Activated CD4-positive, CD25-positive, alpha-beta regulatory T cell treated with anti-CD3 and anti-CD28 coated beads, Interleukin-2, amount 50 U/mL, for 24 hours (primary cell): ENCODE measurements around the gene OR2W1.

ENCODE experiments used
- ATAC-seq, 2 donors: fragments of 150-1000 bp; cut with Tn5 transposase; one replicate each; pipeline ENCODE4 v1.10.0; 2021; ENCODE audit warnings: mild to moderate bottlenecking in 1 of 2, moderate library complexity in 1 of 2

The OR2W1 gene

GRCh38 chr6:29045075-29045474, at the start of gene OR2W1:
OR2W1 (minus strand) TSS chr6:29045175; CDS start chr6:29045175, 0 bp downstream.
- no peak for ATAC-seq

DNA sequence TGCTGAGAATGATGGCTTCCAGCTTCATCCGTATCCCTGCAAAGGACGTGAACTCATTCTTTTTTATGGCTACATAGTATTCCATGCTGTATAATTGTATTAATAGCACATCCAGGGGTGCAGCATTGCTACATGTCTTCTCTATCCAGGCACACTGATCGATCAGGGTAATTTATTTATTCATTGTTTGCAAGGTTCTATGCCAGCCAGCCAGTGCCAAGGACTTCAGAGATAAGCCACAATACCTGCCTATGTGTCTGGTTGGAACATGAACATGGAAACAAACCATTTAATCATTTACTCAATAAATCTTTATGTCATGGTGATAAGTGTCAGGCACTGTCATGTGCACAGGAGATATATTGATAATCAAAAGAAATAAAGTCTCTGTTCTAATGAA, 48.0 kb upstream of the OR2W1 start:
- no peak for ATAC-seq

GRCh38 chr6:29087213-29087612, 42.2 kb upstream of the OR2W1 start, which contains the start of gene OR2B3:
OR2B3 (minus strand) TSS chr6:29087313; CDS start chr6:29087248, 65 bp downstream.
- ATAC-seq: no peak

GRCh38 chr6:29082457-29082856, 37.5 kb upstream of the OR2W1 start:
- no peak for ATAC-seq

- ATAC-seq: no peak
Observed at GRCh38 chr6:29081312-29081711, 36.3 kb upstream of the OR2W1 start.

- no peak for ATAC-seq
Observed at GRCh38 chr6:29079203-29079602, 34.2 kb upstream of the OR2W1 start.

DNA sequence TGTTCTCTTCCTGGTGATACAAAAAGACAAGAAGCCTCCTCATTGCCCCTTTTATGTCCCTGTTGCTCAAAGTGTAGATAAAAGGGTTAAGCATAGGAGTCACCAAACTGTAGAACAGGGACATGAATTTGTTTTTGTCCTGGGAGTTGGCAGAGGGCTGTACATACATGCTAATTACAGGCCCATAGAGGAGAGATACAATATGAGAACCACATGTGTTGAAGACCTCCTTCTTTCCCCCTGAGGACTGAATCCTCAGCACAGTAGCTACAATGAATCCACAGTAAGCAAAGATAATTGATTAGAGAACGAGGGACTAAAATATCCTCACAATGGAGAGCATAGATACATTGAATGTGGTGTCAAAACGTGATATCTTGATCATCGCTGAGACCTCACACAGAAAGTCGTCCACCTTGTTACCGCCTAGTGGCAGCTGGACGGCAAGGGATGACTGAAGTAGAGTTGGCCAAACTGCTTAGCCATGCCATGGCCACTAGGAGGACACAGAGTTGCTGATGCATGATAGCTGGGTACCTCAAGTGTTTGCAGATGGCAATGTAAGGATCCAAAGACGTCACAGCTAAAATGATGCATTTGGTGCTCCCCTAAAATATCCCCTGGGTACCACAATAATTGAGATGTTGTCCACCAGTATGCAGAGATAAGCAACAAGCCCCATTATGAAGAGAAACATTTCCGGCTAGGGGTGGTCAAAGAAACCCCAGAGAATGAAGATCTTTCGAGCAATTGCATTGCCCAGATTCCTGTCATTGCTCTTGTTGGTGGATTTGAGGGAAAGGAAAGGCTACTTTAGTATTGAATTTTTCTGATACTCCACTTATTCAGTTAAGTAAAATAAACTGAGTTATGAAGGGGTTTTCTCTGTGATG, 27.1 kb upstream of the OR2W1 start:
- ATAC-seq: peak in 1 of 2 donors; percentile 30

DNA sequence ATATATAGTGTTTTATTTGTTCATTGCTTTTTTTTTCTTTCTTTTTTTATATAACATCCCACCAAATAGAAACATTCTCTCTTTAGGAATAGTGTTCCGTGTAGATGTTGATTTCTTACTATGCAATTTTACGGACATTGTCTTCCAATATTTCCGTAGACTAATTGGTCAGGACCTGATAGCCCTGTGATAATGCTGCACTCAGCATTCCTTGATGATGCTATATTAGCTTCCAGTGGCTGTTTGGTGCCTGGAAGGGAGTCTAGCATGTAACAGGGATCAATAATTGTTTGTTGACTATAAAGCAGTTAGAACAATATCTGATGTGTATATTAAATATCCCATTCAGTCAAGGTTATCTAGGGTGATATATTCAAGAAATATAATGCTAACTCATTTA, 6.7 kb upstream of the OR2W1 start:
- no peak for ATAC-seq

- no peak for ATAC-seq
Observed at GRCh38 chr6:29035951-29036350, 9.0 kb downstream of the OR2W1 start.

DNA sequence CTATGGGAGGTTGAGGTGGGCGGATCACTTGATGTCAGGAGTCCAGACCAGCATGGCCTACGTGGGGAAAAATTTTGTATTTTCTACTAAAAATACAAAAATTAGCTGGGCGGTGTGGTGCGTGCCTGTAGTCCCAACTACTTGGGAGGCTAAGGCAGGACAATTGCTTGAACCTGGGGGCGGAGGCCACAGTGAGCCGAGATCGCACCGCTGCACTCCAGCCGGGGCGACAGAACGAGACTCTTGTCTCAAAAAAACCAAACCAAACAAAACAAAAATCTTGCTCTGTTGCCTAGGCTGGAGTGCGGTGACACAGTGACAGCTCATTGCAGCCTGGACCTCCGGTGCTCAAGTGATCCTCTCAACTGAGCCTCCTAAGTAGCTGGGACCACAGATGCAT, 16.2 kb downstream of the OR2W1 start:
- no peak for ATAC-seq

GRCh38 chr6:29025927-29026585, 18.9 kb downstream of the OR2W1 start:
- ATAC-seq: no peak

DNA sequence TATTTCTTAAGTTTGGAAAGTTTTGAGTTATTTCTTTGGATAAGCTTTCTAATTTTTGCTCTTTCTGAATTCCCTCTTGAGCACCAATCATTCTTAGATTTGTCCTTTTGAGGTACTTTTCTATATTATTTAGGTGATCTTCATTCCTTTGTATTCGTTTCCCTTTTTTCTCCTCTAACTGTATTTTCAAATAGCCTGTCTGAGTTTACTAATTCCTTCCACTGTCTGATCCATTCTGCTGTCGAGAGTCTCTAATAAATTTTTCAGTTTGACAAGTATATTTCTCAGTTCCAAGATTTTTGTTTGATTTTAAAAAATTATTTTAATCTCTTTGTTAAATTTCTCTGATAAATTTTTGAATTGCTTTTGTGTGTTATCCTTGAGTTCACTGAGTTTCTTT, 23.5 kb downstream of the OR2W1 start:
- no peak for ATAC-seq

DNA sequence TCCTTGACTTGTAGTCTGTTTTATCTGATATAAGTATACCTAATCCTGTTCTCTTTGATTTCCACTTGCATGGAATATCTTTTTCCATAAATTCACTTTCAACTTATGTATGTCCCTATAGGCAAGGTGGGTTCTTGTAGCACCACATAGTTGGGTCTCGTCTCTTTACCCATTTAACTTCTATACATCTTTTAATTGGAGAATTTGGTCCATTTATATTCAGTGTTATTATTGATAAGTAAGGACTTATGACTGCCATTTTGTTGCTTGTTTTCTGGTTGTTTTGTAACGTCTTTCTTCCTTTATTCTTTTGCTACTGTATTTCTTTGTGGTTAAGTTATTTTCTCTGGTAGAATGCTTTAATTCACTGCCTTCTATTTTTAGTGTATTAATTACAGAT, 25.3 kb downstream of the OR2W1 start:
- ATAC-seq: no peak

GRCh38 chr6:29017428-29017802, 27.6 kb downstream of the OR2W1 start:
- ATAC-seq: no peak

GRCh38 chr6:29016559-29017427, 28.2 kb downstream of the OR2W1 start:
- peak; percentile 85 to 87 for ATAC-seq

GRCh38 chr6:29014729-29015608, 30.0 kb downstream of the OR2W1 start:
- no peak for ATAC-seq

DNA sequence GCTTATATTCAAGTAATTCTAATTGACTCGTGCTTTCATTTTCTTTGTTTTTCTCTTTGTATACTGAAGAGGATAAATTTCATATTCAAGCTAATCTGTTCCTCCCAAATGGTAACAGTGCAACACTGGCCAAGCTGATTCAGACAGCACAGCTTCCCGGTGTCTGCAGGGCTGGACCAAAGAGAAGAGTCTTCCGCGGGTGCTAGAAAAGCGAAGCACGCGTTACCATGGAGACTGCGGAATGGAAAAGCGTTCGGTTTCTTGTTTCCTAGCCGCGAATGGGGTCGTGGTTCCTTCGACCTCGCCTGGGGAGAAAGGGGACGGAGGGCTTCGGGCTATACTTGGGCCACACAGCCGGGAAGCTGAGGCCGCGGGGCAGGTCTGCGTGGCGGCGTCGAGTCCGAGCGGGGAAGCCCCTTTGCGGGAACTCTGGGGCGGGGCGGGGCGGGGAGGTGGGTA, 33.7 kb downstream of the OR2W1 start:
- ATAC-seq: peak in 1 of 2 donors; percentile 20

- no peak for ATAC-seq
Observed at GRCh38 chr6:29009358-29009757, 35.6 kb downstream of the OR2W1 start.

DNA sequence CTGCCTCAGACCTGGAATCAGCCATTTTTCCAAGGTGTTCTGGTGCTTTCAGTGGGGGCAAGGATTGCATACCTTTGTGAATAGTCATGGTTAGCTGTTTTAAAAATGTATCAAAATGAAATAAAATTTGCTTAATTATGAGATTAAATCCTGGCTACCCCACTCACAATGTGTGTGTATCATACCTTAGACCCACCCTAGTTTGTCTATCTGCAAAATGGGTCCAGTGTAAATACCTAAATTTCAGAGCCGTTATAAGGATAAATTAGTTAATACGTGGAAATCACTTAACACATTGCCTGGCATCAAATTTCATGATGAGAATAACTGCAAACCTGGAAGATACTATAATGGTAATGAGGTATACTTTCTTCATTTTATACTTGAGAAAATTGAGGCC, 36.9 kb downstream of the OR2W1 start:
- ATAC-seq: no peak

DNA sequence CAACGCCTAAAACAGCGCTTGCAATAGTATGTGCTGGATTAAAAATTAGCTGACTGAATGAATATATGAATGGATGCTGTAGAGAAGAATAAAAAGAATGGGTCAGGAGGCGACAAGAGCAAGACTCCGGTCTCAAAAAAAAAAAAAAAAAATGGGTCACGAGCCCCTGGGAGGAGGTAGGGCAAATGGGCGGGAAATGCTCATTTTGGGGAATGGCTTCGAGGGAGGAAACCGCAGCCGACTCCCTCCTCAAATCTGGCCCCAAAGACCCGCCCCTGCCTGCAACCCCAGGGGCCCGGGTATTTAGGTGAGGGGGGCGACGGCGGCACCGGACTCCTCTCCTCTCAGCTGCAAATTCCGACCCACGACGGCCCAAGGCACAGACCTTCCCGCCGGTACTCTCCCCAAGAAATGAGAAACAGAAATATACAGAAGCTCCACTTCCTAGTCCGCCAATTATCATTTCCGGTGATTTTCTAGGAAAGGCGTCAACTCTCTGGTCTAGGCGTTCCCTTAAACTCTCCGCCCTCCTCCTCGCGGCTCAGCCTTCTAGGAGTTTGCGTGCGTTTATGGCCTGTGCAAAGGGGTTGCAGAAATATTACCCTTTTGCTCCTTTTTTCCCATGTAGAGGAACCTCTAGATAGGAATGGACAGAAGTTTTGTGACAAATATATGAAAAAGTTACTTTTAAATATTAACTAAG, 39.6 kb downstream of the OR2W1 start, which contains the start of gene ZNF311:
Gene ZNF311 (minus strand): TSS at position 133 of the 703 bp plus-strand sequence. CDS start 1,361 bp downstream, outside the sequence.
- peak; percentile 78 for ATAC-seq
